Measurements from ENCODE around the gene PDE4B.

PDE4B gene

GRCh38 chr1:66332548-66332901 is 539.8 kb downstream of the PDE4B start:
- TF ChIP-seq CTCF (IDR thresholded peaks at IDR 0.05) = no peak

GRCh38 chr1:66333466-66334199 is 540.9 kb downstream of the PDE4B start:
- no peak for TF ChIP-seq CTCF (IDR thresholded peaks at IDR 0.05)

DNA sequence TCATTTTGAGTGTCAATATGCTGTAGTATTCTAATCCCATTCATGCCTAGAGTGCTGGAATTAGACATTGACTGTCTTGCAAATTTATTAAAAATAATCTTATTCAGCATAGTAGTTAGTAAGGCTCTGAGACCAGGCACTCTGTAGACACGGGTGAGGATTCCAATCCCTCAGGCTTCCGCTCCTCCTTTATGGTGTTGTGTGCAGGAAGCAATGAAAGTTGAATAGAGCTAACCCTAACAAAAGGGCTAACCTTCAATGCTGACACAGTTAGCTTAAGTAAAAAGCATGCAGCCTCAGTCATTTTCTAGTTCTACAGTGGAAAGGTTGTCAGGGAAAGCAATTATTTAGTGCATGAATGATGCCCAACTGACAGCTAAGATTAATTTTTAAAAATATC is 541.6 kb downstream of the PDE4B start:
- no peak for TF ChIP-seq CTCF (IDR thresholded peaks at IDR 0.05)

GRCh38 chr1:66335125-66335524 is 542.4 kb downstream of the PDE4B start:
- TF ChIP-seq CTCF (IDR thresholded peaks at IDR 0.05) = no peak

DNA sequence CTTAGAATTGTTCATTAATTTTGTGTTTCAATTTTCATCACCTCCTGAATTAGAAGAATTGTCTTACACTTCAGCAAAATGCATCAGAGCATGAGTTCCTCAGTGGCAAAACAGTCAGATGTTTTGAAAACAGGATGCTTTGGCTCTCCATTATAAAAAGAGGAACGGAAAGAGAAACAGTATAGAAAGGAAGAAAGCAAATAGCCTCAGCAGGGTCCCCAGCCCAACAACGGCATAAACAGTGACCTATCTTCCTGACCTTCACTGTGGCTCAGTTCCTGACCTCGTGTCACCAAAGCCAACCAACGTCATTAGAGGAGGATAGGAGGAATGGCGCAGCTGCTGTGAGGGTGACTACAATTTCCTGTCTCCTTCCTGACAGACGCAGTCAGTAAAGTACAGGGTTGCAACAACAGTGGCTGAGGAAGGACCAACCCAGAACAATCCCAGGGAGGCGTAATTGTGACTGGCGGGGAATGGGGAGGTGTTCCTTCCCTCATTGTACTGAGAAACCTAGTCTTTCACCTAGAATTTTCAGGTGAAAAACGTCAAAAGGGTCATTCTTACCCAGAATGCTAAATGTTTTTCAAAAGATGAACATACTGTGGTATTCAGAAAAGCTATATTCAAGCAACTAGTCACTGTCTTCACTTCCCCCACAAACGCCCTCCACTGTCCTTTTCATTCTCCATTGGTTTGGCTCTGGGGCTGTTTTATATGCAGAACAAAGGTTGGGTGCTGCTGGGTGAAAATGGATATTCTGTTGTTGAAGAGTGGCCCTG is 543.4 kb downstream of the PDE4B start:
- no peak for TF ChIP-seq CTCF (IDR thresholded peaks at IDR 0.05)

DNA sequence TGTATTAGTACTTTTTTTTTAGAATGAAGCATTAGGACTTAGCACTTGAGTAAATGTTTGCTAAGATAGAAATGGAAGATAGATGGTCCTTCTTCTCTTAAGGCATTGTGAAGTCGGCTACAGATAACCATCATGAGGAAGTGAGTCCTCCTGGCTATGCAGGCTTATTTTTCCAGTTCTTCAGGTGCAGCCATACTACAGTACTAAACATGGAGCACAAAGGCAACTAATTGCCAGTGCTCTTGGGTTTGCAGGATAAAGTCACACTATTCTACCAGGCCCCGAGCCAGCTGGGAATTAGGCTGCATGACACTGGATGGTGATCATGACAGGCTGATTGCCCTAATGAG is 543.9 kb downstream of the PDE4B start:
- no peak for TF ChIP-seq CTCF (IDR thresholded peaks at IDR 0.05)

GRCh38 chr1:66337249-66337648 is 544.6 kb downstream of the PDE4B start:
- TF ChIP-seq CTCF (IDR thresholded peaks at IDR 0.05) = no peak

Measured in LNCAP (cell line).